Measurements from ENCODE around the gene LIME1. TPM values are rescaled to one million over a fixed set of nuclear protein-coding genes. Genes with fewer than 3 reads are reported as not detected.

LIME1 gene
- total RNA-seq, 1 experiment from 2014 or later: 25.8 TPM

- no peak for DNase-seq
These were observed 41.7 kb downstream of the LIME1 start for GRCh38 chr20:63778034-63778752.

GRCh38 chr20:63778857-63779256 is 42.4 kb downstream of the LIME1 start:
- no peak for DNase-seq
- TF ChIP-seq, protein P1, sequence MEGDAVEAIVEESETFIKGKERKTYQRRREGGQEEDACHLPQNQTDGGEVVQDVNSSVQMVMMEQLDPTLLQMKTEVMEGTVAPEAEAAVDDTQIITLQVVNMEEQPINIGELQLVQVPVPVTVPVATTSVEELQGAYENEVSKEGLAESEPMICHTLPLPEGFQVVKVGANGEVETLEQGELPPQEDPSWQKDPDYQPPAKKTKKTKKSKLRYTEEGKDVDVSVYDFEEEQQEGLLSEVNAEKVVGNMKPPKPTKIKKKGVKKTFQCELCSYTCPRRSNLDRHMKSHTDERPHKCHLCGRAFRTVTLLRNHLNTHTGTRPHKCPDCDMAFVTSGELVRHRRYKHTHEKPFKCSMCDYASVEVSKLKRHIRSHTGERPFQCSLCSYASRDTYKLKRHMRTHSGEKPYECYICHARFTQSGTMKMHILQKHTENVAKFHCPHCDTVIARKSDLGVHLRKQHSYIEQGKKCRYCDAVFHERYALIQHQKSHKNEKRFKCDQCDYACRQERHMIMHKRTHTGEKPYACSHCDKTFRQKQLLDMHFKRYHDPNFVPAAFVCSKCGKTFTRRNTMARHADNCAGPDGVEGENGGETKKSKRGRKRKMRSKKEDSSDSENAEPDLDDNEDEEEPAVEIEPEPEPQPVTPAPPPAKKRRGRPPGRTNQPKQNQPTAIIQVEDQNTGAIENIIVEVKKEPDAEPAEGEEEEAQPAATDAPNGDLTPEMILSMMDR (IDR thresholded peaks at IDR 0.05; ENCODE audit: unreplicated experiment): peak; percentile 38
- no peaks in the 10 kb centered on the region for H3K36me3 Mint-ChIP-seq (ENCODE audit: insufficient read depth, unreplicated experiment)
- H3K4me3 Mint-ChIP-seq (ENCODE audit: low read depth, unreplicated experiment): no peak overlapping the region
- no peaks in the 10 kb centered on the region for H3K4me1 Mint-ChIP-seq (ENCODE audit: low read depth, unreplicated experiment)
- BruUV-seq (replicated peaks): no TSS peak
- H3K27ac Mint-ChIP-seq (ENCODE audit: unreplicated experiment): no peak overlapping the region
- H3K9me3 Mint-ChIP-seq (ENCODE audit: low read depth, unreplicated experiment): no peaks in the 10 kb centered on the region
- peaks cover 15% of the 10 kb centered on the region for H3K27me3 Mint-ChIP-seq (ENCODE audit: unreplicated experiment)
- CTCF ChIA-PET: interaction anchor here (0.7 kb wide), 1 partner anchor 51 kb away, joined by 3 read pairs; no protein-coding TSS in a partner anchor
- intact Hi-C loops (cut with micrococcal nuclease; ENCODE audit: unreplicated experiment): no loop called here

More at GRCh38 chr20:63778034-63778752, 41.7 kb downstream of the LIME1 start:
- TF ChIP-seq, protein P1 (IDR thresholded peaks at IDR 0.05; ENCODE audit: unreplicated experiment): no peak
- Mint-ChIP-seq H3K27me3 (ENCODE audit: unreplicated experiment) (peaks cover 15% of the 10 kb centered on the region), H3K9me3 (ENCODE audit: low read depth, unreplicated experiment) (no peaks in the 10 kb centered on the region), H3K4me1 (ENCODE audit: low read depth, unreplicated experiment) (no peaks in the 10 kb centered on the region), H3K36me3 (ENCODE audit: insufficient read depth, unreplicated experiment) (no peaks in the 10 kb centered on the region), H3K4me3 (ENCODE audit: low read depth, unreplicated experiment) (no peak overlapping the region), H3K27ac (ENCODE audit: unreplicated experiment) (no peak overlapping the region)
- CTCF ChIA-PET: interaction anchor here (0.6 kb wide), 1 partner anchor 145 kb away, joined by 3 read pairs; no protein-coding TSS in a partner anchor
- intact Hi-C loops (cut with micrococcal nuclease; ENCODE audit: unreplicated experiment): no loop called here
- no TSS peak for BruUV-seq (replicated peaks)

- TF ChIP-seq, protein P1 (IDR thresholded peaks at IDR 0.05; ENCODE audit: unreplicated experiment): no peak
- peaks cover 15% of the 10 kb centered on the region for H3K27me3 Mint-ChIP-seq (ENCODE audit: unreplicated experiment)
- no peaks in the 10 kb centered on the region for H3K9me3 Mint-ChIP-seq (ENCODE audit: low read depth, unreplicated experiment)
- no peaks in the 10 kb centered on the region for H3K36me3 Mint-ChIP-seq (ENCODE audit: insufficient read depth, unreplicated experiment)
- H3K27ac Mint-ChIP-seq (ENCODE audit: unreplicated experiment): no peak overlapping the region
- CTCF ChIA-PET: interaction anchor here (0.6 kb wide), 1 partner anchor 84 kb away, joined by 4 read pairs; the partner anchor contains the start of gene TPD52L2
- H3K4me1 Mint-ChIP-seq (ENCODE audit: low read depth, unreplicated experiment): no peaks in the 10 kb centered on the region
- no peak overlapping the region for H3K4me3 Mint-ChIP-seq (ENCODE audit: low read depth, unreplicated experiment)
- DNase-seq: no peak
- no TSS peak for BruUV-seq (replicated peaks)
- intact Hi-C loops (cut with micrococcal nuclease; ENCODE audit: unreplicated experiment): no loop called here
These were observed 44.7 kb downstream of the LIME1 start for GRCh38 chr20:63781181-63781580.

- DNase-seq: no peak
- H3K9me3 Mint-ChIP-seq (ENCODE audit: low read depth, unreplicated experiment): no peaks in the 10 kb centered on the region
- TF ChIP-seq, protein P1 (IDR thresholded peaks at IDR 0.05; ENCODE audit: unreplicated experiment): no peak
- no peaks in the 10 kb centered on the region for H3K36me3 Mint-ChIP-seq (ENCODE audit: insufficient read depth, unreplicated experiment)
- no TSS peak for BruUV-seq (replicated peaks)
- no peak overlapping the region for H3K4me3 Mint-ChIP-seq (ENCODE audit: low read depth, unreplicated experiment)
- CTCF ChIA-PET: interaction anchor here (0.6 kb wide), 1 partner anchor 83 kb away, joined by 4 read pairs; the partner anchor contains the start of gene TPD52L2
- H3K27me3 Mint-ChIP-seq (ENCODE audit: unreplicated experiment): peaks cover 15% of the 10 kb centered on the region
- intact Hi-C loops (cut with micrococcal nuclease; ENCODE audit: unreplicated experiment): no loop called here
- H3K4me1 Mint-ChIP-seq (ENCODE audit: low read depth, unreplicated experiment): no peaks in the 10 kb centered on the region
- H3K27ac Mint-ChIP-seq (ENCODE audit: unreplicated experiment): no peak overlapping the region
These were observed 45.6 kb downstream of the LIME1 start for GRCh38 chr20:63782051-63782471.

Measured in Calu3 (cell line).